Suprapubic skin (tissue), 4 donors: Measurements from ENCODE around the gene NUP62.

ENCODE experiments used
- EP300 ChIP-seq: sonication (generic); formaldehyde crosslinking; IDR thresholded peaks from one replicate; pipeline ENCODE4 v1.6.1; 2017; ENCODE audit warnings: antibody characterized with exemption
- POLR2A ChIP-seq, 2 donors: fragments of 450-650 bp; IDR thresholded peaks; one replicate each; pipeline ENCODE4 v1.6.1; 2017; ENCODE audit warnings: antibody characterized with exemption in 2 of 2, mild to moderate bottlenecking in 2 of 2, moderate library complexity in 2 of 2
- POLR2AphosphoS5 ChIP-seq, 3 donors: sonication (generic); formaldehyde crosslinking; IDR thresholded peaks; one replicate each; pipeline ENCODE4 v1.6.1; 2017; ENCODE audit warnings: antibody characterized with exemption in 3 of 3
- TF ChIP-seq, protein P1 (sequence below), 2 donors: fragments of 200-600 bp in 1 of 2; fragments of 450-650 bp in 1 of 2; sonication (generic) in 1 of 2; IDR thresholded peaks; one replicate each; pipeline ENCODE4 v1.5.1; 2016 to 2019; ENCODE audit warnings: antibody characterized with exemption in 2 of 2, mild to moderate bottlenecking in 1 of 2, moderate library complexity in 1 of 2

DNA sequence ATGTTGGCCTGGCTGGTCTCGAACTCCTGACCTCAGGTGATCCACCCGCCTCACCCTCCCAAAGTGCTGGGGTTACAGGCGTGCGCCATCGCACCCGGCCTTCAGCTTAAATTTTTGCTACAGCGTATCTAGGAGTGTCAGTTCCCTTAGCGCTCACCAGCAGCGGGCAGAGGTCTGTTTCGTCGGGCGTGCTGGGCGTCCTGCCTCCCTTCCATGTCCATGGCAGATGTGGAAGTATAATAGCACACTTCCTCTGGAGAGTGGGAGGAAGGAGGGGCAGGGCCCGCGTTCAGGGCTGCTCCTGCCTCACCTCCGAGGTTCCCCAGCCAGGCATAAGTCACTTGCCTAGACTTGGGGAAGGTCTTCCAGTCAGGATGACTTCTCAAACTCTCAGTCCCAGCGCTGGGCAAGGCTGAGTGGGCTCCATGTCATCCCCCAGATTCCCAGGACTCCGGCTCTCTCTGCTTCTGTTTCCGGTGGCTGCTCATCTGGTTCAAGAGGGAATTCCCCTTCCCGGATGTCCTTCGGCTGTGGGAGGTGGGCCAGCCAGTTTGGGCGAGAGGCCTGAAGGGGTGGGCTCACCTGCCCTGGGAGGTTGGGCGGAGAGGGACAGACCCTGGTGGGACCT lies 42.2 kb downstream of the NUP62 start:
- TF ChIP-seq, protein P1, sequence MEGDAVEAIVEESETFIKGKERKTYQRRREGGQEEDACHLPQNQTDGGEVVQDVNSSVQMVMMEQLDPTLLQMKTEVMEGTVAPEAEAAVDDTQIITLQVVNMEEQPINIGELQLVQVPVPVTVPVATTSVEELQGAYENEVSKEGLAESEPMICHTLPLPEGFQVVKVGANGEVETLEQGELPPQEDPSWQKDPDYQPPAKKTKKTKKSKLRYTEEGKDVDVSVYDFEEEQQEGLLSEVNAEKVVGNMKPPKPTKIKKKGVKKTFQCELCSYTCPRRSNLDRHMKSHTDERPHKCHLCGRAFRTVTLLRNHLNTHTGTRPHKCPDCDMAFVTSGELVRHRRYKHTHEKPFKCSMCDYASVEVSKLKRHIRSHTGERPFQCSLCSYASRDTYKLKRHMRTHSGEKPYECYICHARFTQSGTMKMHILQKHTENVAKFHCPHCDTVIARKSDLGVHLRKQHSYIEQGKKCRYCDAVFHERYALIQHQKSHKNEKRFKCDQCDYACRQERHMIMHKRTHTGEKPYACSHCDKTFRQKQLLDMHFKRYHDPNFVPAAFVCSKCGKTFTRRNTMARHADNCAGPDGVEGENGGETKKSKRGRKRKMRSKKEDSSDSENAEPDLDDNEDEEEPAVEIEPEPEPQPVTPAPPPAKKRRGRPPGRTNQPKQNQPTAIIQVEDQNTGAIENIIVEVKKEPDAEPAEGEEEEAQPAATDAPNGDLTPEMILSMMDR (IDR thresholded peaks at IDR 0.05) = no peak
- TF ChIP-seq POLR2A (IDR thresholded peaks at IDR 0.05) (no peak), EP300 (no peak), POLR2AphosphoS5 (IDR thresholded peaks at IDR 0.05) (no peak)
